ENCODE data around the gene FOXJ3. TPM values are rescaled to one million over a fixed set of nuclear protein-coding genes. Genes with fewer than 3 reads are reported as not detected.

The FOXJ3 gene
- total and polyA plus RNA-seq, 2 of the 8 experiments (the other 6 are each of a cell fraction or from before 2014, with no cell fraction given), result 48.6 to 51.9 TPM

- TF ChIP-seq CHD7 (IDR thresholded peaks at IDR 0.05; ENCODE audit: insufficient replicate concordance, low read length) (no peak), SIN3A (conservative IDR thresholded peaks at IDR 0.05 in 1 of 2, IDR thresholded peaks at IDR 0.05 in 1 of 2; ENCODE audit: low read depth in 1 of 2, low read length in 2 of 2) (no peak), E2F6 (IDR thresholded peaks at IDR 0.05) (no peak), SP2 (IDR thresholded peaks at IDR 0.05; ENCODE audit: low read length) (no peak), ATF2 (IDR thresholded peaks at IDR 0.05; ENCODE audit: low read length) (no peak)
Observed at GRCh38 chr1:42290130-42290529, 44.9 kb downstream of the FOXJ3 start (continued).

All from H1 (cell line).